Mucosa of gallbladder (tissue), 1 donor: Measurements from ENCODE around the gene SSR3. TPM values are rescaled to one million over a fixed set of nuclear protein-coding genes. Genes with fewer than 3 reads are reported as not detected.

ENCODE experiments used
- DNase-seq: peaks from one replicate; pipeline ENCODE4 v3.0.0-alpha.2; 2020; ENCODE audit warnings: low spot score
- total RNA-seq: library from RNA; stranded (reverse); gene quantifications from one replicate; pipeline ENCODE4 v1.2.1, GENCODE V29; 2021
- donor health status: DM: no; HTN: no; CAD: no.

Gene SSR3
- total RNA-seq, 1 donor from 2014 or later = 152 TPM

GRCh38 chr3:156491192-156491591, 63.7 kb downstream of the SSR3 start:
- DNase-seq = no peak

Other genes starting within 250 kb of the SSR3 start
- 28.5 TPM for gene TIPARP, start 119.5 kb upstream of the SSR3 start, total RNA-seq